ENCODE measurements around the gene ATP1B1.

Gene ATP1B1

DNA sequence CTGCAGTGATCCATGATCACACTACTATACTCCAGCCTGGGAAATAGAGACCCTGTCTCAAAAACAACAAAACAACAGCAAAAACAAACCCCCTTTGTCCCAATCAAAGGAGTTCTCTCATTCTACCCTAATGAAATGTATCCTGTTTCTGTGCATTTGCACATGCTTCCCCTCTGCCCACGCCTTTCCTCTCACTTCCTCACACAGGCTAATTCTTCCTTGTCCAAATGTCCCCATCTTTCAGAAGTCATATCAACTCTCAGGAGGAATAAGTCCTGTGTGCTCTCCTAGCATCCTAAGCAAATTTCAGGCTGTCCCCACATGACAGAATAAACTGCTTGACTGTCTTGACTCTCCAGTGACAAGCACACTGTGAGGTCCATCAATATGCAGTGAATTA, 8.1 kb upstream of the ATP1B1 start:
- DNase-seq = no peak

DNA sequence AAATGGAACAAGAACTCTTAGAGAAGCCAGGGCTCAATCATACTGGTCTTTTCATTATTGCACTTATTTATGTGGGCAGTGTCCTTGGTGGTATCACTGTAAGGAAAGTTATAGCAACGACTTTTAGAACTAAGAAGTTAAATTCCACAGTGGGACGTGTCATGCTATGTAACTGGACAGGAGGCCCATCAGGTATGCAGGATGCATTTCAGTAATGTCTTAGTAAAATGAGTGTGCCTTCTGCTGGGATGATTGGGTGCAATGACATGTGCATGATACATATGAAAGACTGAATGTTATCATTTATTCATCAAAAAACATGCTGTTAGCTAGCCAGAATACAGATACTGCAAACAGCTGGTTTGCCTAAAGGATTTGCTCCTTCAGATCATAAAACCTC, 6.9 kb upstream of the ATP1B1 start:
- no peak for DNase-seq

DNA sequence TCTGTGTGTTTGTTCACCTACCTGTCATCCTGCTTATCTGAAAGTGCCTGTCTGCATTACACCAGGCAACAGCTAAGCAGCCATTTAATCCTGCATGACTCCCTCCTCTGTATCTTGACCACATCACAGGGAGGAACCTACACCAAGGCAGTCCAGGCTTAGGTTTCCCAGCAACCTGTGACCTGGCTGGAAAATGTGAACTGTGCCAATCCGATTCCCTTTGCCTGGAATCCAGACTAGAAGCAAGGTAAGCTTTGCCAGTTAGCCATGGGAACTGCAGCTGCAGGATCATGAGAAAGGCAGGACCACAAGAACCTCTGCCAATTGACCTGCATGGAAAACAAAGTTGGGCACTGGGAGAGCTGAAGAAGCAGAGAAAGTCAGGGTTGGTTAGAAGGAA, 6.3 kb upstream of the ATP1B1 start:
- DNase-seq = no peak

DNA sequence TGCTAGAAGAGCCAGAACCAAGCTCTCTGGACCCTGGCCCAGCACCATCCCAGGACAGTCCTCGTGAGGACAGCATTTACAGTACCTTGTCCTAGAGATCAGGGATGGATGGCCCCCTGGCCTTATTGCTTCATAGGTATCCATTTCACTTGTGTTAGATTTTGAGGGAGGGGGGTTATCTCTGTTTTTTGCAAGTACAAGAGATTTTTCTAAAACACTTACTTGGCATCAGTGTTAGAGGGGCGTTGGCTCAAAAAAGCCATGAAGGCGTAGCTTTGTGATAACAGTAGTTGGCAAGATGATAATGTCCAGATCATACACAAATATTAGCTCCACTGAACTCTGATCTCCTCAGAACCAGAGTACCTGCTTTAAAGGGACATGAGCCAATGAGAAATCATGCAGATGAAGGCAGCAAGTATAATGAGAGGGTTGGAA, 5.8 kb upstream of the ATP1B1 start:
- no peak for DNase-seq

DNA sequence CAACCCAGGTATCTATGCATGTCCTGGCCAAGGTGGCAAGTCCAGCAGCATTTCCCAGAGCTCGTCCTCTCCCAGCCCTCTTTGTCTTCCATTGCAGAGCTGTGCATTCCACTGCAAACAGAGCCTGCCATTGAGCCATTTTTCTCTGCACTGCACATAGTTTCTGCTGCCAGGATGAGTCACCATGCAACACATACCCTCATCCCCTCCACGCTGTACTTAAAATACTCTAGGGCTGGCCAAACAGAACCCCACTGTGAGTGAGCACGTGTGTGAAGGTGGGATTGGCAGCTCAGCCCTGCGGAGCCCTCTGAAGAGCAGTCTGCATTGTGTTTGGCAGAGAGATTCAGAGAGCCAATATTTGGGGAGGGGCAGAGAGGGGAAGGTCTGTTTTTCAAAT, 3.9 kb upstream of the ATP1B1 start:
- no peak for DNase-seq

DNA sequence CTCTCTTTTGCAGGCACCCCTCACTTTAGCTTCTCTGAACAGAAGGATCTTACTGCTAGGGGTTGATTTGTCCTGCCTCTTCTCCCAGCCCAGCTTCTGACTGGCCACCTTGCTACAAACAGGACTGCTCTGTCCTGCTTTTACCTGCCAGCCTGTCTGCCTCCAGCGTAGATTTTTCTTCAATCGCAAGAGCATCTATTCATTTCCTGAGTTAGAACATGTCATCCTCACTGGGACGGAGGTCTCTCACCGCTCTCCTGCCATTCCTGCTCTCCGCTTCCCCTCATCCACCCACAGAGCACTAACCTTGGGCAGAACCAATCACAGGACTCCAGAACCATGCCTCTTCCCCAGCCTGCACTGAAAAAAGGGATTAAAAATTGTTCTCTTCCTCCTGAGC, 3.5 kb upstream of the ATP1B1 start:
- no peak for DNase-seq

DNA sequence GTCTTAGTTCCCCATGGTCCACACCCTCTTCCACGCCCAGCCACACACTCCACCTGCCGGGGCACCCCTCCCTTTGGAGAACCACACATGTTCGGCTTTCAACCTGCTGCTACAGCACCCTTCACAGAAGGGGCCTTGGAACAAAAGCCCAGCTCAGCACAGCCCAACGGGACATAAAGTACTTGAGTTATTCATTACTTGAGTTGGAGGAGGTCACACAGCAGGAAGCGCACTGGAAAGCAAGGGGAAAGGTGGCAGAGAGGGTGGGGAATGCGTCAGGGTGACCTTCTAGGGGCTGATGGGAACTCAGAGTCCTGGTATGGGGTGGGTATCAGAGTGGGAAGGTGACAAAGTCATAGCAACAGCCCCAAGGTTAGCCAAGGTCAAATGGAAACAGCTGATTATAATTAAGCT, 3.0 kb upstream of the ATP1B1 start:
- no peak for DNase-seq

DNA sequence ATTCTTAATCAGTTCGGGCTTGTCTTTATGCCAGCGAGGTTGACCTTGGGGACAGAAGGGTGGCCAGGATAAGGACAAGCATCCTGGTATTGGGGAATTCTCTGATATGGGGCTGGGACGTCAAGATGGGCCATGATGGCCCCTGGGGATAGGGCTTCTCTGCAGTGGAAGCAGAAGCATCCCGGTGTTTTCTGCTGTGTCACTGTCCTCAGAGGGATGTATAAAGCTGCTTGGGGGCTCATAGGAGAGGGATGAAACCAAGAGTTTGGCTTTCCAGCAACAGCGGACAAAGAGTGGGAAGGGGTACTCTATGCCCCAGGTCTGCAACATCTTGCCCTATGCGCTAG, 1.4 kb upstream of the ATP1B1 start:
- no peak for DNase-seq

DNA sequence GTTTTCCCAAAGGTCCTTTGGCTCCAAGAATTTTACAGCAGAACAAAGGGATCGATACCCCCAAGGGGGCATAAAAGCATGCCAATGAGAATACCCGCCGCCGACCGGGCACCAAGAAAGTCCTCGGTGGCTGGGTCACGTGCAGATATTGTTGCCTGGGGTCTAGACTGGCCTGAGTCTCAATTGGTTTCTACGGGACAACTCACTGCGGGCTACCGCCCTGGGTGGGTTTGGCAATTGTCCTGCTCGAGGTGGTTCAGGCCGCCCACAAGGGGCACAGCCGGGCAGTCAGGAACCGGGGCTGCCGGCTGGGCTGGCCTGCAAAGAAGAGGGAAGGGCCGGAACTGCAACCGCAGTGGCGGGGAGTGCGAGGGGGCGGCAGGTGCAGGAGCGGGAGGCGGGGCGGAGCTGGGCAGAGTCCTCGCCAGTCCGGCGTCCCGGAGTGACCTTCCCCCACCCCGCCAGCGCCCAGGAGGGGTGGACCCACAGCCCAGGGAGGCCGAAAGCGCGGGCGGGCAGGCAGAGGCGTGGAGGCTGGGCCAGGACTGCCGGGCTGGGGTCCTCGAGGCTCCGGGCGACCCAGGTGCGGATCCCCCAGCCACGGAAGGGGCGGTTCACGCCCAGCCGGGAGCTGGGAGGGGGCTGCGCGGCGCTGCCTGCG, 926 bp upstream of the ATP1B1 start:
- DNase-seq = no peak

DNA sequence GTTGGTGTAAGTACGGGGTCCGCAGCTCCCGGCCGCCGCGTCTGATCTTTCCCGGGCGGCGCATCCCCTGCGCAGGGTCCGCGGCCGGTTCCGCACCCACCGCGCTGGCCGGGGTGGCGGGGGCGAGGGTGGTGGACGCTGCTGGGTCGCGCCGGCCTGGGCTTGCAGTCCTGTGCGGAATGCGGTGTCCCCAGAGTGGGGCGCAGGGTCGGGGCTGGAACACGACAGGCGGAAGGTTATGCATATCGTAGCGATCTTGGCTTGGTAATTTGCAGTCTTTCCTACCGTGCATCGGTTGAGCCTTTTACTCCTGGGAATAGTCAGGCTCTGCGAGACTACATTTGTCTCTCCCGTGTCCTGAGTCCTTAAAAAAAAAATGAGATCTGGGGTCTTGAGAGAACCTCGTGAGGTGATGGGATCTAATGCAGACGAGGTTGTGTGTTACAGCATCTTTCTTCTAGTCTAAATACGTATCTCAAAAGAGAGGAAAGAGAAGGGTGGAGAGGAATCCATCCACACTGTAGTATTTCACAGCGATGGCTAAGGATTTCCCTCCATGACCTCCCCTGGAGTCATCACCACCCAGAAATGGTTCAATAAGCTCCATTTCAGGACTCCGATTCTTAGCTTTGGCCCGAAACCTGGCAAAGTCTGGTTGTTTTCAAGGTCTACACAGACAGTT, 572 bp downstream of the ATP1B1 start:
- DNase-seq = no peak

DNA sequence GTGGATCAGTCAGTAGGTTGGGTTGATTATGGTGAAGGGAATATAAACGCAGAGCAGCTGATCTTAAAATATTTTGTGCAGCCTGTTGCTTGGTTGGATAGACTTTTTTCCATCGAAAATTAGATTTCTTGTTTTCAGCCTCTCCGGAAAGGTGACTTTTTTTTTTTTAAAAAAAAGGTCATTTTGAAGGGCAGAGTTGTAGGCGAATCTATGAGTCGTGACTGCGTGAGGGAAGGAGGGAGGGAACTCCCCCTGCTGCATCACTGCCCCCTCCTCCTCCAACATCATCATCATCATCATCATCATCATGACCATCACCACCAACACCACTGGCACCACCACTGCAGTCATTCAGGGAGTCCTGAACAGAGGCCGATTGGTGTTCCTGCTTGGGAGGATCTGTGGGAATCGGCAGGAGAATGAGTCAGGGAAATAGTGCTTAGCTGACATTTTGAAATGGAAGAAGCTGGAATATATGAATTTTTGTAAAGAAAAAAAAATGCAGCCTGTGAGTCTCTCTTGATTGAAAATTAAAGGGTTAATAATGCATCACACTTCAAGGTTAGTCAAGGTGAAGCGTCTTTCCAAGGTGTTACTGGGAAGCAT, 1.2 kb downstream of the ATP1B1 start:
- DNase-seq = no peak

DNA sequence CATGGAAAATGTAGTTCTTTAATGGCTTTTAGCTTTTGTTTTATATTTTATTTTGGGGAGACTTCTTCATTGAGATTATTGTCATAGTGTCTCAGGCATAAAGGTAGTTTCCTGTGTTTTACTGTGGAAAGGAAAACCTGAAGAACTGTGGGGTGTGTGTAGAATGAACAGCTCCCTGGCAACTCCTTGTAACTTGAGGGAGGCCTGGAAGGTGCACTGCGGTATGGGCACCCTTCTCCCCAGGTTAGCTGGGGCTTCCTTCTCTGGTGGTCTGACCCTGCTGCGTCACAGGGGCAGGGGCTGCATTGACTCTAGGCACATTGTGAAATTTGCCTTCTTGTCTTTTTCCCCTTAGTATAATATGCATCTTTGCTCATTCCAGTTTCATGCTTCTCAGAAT, 1.7 kb downstream of the ATP1B1 start:
- no peak for DNase-seq

DNA sequence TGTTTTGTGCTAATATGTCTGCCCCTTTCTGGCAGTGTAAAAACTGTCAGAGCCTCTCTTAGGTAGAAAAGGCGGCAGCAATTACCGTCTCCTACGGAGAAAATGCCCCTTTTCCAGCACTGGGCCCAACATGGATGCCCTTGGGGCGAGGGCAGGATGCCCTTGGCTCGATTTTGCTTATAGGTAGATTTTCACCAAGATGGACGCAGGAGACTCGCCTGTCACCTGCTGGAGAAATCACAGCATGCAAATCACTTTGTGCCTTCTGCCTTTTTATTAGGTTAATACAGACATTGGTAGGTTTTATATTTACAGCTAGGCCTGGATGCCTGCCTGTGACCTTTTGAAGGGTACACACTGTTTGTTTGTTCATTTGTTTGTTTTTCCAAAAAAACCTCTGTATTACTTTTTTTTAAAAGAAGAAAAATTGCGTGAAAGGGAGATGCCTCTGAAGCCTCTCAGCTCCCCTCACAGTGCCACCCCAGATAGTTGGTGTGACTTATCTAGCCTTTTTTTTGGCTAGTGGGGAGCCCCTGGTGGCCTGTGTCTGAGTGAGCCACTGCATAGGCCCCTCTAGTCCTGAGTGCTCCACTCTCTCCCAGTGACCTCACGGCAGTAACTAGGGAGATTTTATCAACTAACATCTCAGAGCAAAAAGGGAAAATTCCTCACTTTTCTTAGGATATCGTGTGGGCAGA, 2.5 kb downstream of the ATP1B1 start:
- no peak for DNase-seq

DNA sequence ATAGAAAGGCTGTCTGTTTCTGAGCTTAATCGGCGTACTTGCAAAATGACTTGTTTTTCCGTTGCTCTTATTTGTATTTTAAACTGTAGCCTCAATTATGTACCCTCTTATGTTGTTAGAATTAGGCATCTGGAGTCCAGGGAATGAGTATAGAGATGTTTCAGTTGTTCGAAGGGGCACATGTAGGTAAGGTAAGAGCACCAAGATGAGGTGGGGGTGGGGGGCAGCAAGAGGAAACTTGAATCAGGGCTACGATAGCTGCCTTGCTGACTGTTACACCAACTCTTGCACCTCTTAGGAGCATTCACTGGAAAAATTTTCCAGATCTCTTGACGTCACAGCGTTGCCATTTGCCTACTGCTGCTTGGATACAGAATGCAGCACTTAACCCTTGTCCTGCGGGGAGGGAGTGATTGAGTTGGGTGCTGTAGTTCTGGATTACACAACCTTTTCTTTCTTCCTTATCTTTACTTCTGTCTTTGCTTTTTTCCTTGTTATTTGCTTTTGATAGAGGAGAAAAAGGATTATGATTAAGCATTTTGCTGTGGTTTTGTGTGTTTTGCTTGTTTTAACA, 3.2 kb downstream of the ATP1B1 start:
- no peak for DNase-seq

DNA sequence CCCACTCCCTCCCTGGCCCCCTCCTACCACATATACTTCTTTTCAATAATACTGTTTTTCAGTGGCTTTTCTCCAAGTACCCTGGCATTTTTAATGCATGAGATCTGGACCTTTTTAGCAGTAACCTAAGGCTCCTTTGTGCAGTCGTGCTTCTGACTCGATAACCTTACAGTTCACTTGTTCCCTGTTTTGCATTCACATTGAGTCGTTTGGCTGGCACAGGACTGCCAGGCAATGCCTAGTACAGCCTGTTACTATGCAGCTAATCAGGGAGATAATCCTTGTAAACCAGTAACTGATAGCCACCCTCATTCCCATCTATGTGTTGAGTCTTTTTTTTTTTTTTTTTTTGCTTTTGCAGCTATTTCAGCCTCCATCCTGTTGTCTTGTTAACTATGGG, 3.7 kb downstream of the ATP1B1 start:
- DNase-seq = no peak

DNA sequence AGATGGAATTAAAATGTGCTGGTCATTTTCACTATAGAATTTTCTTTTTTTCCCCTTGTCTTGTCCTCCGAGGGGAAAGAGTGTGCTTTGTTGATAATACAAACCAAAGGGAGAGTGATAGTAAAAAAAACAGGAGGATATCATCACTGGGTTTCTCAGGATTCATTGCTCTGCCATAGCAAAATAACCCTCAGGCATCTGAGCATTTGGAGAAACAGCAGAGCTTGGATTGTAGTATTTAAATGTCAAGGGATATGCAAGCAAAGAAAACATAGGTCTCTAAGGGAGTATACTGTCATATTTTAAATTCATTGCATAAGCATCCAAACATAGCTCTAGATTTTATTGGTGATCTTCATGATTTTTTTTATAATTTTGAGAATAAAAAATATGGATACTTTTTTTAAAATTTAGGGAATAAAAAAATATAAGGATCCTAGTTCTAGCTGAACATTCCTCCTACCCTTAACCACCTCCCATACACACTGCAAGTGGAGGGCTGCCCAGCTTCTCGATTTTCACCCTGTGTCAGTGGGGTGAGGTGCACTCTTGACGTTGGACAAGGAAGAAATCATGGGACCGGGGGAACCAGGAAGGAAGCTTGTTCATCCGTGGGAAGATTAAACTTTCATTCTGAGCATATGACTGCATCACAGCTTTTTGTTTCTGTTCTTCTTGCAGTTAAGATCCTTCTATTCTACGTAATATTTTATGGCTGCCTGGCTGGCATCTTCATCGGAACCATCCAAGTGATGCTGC, 4.4 kb downstream of the ATP1B1 start:
- no peak for DNase-seq

DNA sequence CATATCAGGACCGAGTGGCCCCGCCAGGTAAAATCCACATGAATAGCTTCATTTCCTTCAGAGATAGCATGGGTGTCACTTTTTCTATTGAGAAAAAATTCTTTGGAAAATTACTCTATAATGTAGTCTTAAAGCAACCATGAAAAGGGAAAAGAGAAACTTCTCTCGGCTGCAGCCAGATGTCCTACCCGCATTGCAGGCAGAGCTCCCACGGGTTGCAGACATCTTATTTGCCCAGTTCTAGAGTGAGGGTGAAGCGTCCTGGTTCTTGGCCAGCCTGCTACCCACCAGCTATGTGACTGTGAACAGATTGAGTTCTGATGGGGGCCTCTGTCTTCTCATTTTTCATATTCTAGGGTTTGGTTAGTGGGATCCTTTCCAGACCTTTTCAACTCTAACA, 5.0 kb downstream of the ATP1B1 start:
- DNase-seq = no peak

DNA sequence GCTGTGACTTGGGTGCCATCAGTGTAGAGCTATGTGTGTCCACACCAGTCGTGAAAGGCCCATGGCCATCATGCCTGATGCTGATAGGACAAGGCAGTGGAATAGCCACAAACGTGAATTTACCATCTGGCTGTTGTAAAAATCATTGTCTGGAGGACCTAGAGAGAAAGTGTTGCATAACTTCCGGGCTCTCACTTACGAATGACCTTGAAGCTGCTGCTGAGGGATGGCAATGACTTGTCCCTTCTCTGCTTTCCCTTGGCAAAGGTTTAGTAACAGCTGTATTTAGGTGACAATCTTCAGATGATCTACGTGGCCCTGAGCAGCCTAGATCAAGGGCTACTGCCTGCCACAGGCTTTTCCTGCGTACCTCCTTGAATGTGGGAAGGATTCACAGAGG, 5.8 kb downstream of the ATP1B1 start:
- DNase-seq = no peak

DNA sequence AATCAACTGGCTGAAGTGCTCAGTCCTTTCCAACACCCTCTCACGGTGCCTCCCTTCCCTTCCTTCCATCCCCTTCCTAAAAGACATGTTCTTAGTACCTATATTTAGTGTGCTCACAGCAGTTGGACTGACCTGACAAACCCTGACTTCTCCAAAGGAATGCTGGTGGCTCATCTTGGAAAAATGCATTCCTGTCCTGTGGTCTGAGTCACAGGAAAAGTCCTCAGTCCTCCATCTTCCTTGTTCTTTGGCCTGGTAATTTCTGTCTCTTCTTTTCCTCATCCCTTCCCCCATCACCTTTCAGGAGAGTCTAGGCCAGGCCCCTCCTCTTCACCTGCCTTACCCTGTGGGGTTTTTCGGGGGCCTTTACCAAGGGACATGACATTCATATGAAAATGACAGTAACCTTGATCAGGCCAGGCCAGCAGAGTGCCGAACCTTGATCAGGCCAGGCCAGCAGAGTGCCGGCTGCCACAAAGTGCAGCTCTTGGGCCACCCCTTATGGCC, 7.2 kb downstream of the ATP1B1 start:
- DNase-seq = no peak

DNA sequence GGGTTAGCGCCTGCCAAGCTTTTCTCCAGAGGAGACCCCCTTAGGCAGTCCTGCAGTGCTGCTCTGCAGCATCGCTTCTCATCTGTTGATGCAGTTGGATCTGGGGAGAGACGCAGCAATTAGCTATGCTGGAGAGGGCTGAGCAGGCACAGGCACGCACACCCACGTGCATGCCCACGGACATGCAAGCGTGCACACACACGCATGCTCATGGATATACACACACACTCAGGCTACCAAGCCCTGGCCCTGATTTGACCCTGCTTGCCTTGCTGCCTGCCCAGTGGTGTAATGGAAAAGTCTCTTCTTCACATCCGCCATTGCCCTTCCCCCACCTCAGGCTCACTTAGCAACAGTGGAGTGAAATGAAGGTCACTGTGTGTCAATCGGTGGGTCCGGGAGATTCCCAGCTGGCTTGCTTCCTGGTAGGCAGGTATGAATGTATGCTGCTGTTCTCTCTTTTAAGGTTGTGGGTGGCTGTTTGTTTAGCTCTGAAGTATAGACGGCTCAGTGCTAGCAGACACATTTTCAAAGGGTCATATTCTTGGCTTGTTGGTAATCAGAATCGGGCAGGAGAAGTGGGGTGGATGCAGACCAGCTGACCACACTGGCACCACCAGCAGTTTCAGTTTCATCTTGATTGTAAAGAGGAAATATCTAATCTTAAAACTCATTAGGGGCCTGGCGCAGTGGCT, 9.5 kb downstream of the ATP1B1 start:
- no peak for DNase-seq

DNA sequence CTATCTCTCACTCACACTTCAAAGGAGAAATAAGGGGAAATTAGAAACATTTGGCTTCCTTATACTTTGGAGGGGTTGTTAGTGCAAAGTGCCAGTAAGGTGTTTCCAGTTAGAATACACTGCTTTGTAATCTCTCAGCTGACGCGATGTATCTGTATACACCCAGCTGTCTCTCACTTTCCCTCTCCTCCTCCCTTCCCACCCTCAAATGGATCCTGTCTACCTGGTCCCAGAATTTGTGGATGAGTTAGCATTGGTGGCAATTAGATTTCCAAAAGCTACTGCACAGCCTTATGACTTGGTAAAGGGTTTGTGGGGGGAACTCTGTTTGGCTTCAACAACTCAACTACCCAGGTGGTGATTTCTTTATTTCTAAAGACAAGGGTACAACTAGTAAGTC, 10.5 kb downstream of the ATP1B1 start:
- no peak for DNase-seq

DNA sequence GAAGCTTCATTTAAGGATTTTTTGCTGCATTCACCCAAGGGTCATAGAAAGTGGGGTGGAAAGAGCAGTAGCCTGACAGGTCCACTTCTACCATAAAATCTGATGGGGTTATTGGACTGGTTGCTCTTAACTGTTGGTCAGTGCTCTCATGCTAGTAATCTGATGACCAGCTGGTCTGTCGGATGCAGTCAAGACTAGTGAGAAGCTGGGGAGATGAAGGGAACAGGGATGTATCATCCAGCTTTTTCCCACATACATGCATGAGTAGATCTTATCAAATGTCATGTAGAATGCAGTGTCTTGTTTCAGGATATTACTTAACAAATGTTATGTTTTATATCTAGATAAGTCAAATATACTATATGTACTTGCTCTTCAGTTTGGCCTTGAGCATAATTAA, 11.1 kb downstream of the ATP1B1 start:
- no peak for DNase-seq
